HEK293 (cell line): ENCODE results near the gene SLC38A9.

Experiments
- CTCF ChIA-PET: fragments of 350-600 bp; formaldehyde crosslinking; extraction: SDS; loops from one replicate; lab custom pipeline; 2021; ENCODE audit warnings: antibody characterized with exemption; lab: Yijun Ruan, JAX
- POLR2A ChIA-PET: fragments of 300-600 bp; formaldehyde crosslinking; extraction: SDS; loops from one replicate; lab custom pipeline; 2020; ENCODE audit warnings: antibody characterized with exemption, inconsistent platforms; lab: Yijun Ruan, JAX
- H3K27ac ChIP-seq: fragments of 200-500 bp; sonication (Bioruptor generic); 2 replicates; pipeline ENCODE4 v1.5.1; 2014; ENCODE audit warnings: low read depth, low read length, control low read depth, inconsistent platforms; ENCODE audit errors: extremely low read depth
- H3K36me3 ChIP-seq, 2 experiments: fragments of 200-500 bp in 1 of 2; sonication (Bioruptor generic) in 1 of 2; 1 replicate in 1 of 2; 2 replicates in 1 of 2; pipeline ENCODE4 v1.5.1; 2014 to 2017; ENCODE audit warnings: inconsistent platforms in 2 of 2, low read length in 2 of 2; ENCODE audit not compliant: control insufficient read depth in 2 of 2, insufficient read depth in 1 of 2
- H3K4me1 ChIP-seq: fragments of 200-500 bp; sonication (Bioruptor generic); 2 replicates; pipeline ENCODE4 v1.5.1; 2014; ENCODE audit warnings: mild to moderate bottlenecking, low read length, inconsistent platforms; ENCODE audit not compliant: control insufficient read depth, insufficient read depth
- H3K4me3 ChIP-seq: 2 replicates; pipeline ENCODE4 v1.5.1; 2011; ENCODE audit warnings: low read depth, mild to moderate bottlenecking, control low read depth, low read length, moderate library complexity
- H3K9me3 ChIP-seq: fragments of 200-500 bp; sonication (Bioruptor generic); 2 replicates; pipeline ENCODE4 v1.5.1; 2014; ENCODE audit warnings: low read depth, low read length, inconsistent platforms; ENCODE audit not compliant: control insufficient read depth, insufficient read depth
- GLIS2 ChIP-seq: fragments of 450-650 bp; formaldehyde crosslinking; IDR thresholded peaks from 2 replicates; pipeline ENCODE4 v1.5.1; 2016; ENCODE audit warnings: missing biosample characterization, missing genetic modification characterization
- KLF16 ChIP-seq: fragments of 450-650 bp; formaldehyde crosslinking; IDR thresholded peaks from 2 replicates; pipeline ENCODE4 v1.5.1; 2017; ENCODE audit warnings: missing biosample characterization, missing genetic modification characterization
- MEIS1 ChIP-seq: sonication (generic); formaldehyde crosslinking; IDR thresholded peaks from 2 replicates; pipeline ENCODE4 v1.8.1; 2022; ENCODE audit warnings: missing genetic modification reagents, mild to moderate bottlenecking, borderline replicate concordance
- ZBTB48 ChIP-seq: fragments of 450-650 bp; formaldehyde crosslinking; IDR thresholded peaks from 2 replicates; pipeline ENCODE4 v1.5.1; 2016; ENCODE audit warnings: missing biosample characterization, missing genetic modification characterization
- ZBTB7A ChIP-seq: fragments of 450-650 bp; formaldehyde crosslinking; IDR thresholded peaks from 2 replicates; pipeline ENCODE4 v1.5.1; 2016; ENCODE audit warnings: low read depth, missing biosample characterization, missing genetic modification characterization
- ZNF16 ChIP-seq: fragments of 450-650 bp; formaldehyde crosslinking; IDR thresholded peaks from 2 replicates; pipeline ENCODE4 v1.5.1; 2016; ENCODE audit warnings: low read depth, missing biosample characterization, missing genetic modification characterization
- ZNF2 ChIP-seq: fragments of 450-650 bp; formaldehyde crosslinking; IDR thresholded peaks from 2 replicates; pipeline ENCODE4 v1.5.1; 2016; ENCODE audit warnings: missing biosample characterization, missing genetic modification characterization
- ZNF202 ChIP-seq: fragments of 450-650 bp; formaldehyde crosslinking; IDR thresholded peaks from 2 replicates; pipeline ENCODE4 v1.5.1; 2016; ENCODE audit warnings: missing biosample characterization, missing genetic modification characterization, borderline replicate concordance
- ZNF214 ChIP-seq: fragments of 450-650 bp; formaldehyde crosslinking; IDR thresholded peaks from 2 replicates; pipeline ENCODE4 v1.5.1; 2017; ENCODE audit warnings: missing biosample characterization, mild to moderate bottlenecking, missing genetic modification characterization, borderline replicate concordance
- ZNF223 ChIP-seq: fragments of 450-650 bp; formaldehyde crosslinking; IDR thresholded peaks from 2 replicates; pipeline ENCODE4 v1.5.1; 2016; ENCODE audit warnings: missing biosample characterization, missing genetic modification characterization
- ZNF24 ChIP-seq: fragments of 450-650 bp; formaldehyde crosslinking; IDR thresholded peaks from 2 replicates; pipeline ENCODE4 v1.5.1; 2016; ENCODE audit warnings: missing biosample characterization, missing genetic modification characterization
- ZNF341 ChIP-seq: fragments of 450-650 bp; formaldehyde crosslinking; IDR thresholded peaks from 2 replicates; pipeline ENCODE4; 2016; ENCODE audit warnings: low read depth, missing biosample characterization, missing genetic modification characterization
- ZNF394 ChIP-seq: fragments of 450-650 bp; formaldehyde crosslinking; IDR thresholded peaks from 2 replicates; pipeline ENCODE4 v1.5.1; 2016; ENCODE audit warnings: missing biosample characterization, missing genetic modification characterization, mild to moderate bottlenecking, moderate library complexity, borderline replicate concordance
- ZNF398 ChIP-seq: fragments of 450-650 bp; formaldehyde crosslinking; IDR thresholded peaks from 2 replicates; pipeline ENCODE4 v1.5.1; 2017; ENCODE audit warnings: missing biosample characterization, missing genetic modification characterization
- ZNF416 ChIP-seq: fragments of 450-650 bp; formaldehyde crosslinking; IDR thresholded peaks from 2 replicates; pipeline ENCODE4 v1.5.1; 2016; ENCODE audit warnings: missing biosample characterization, missing genetic modification characterization
- ZNF426 ChIP-seq: fragments of 450-650 bp; formaldehyde crosslinking; IDR thresholded peaks from 2 replicates; pipeline ENCODE4 v1.5.1; 2017; ENCODE audit warnings: missing biosample characterization, missing genetic modification characterization, mild to moderate bottlenecking, inconsistent platforms, moderate library complexity
- ZNF501 ChIP-seq: fragments of 450-650 bp; formaldehyde crosslinking; IDR thresholded peaks from 2 replicates; pipeline ENCODE4 v1.5.1; 2016; ENCODE audit warnings: missing biosample characterization, missing genetic modification characterization
- ZNF510 ChIP-seq: fragments of 450-650 bp; formaldehyde crosslinking; IDR thresholded peaks from 2 replicates; pipeline ENCODE4 v1.5.1; 2018; ENCODE audit warnings: mild to moderate bottlenecking, missing genetic modification characterization, missing biosample characterization; ENCODE audit not compliant: insufficient replicate concordance
- ZNF521 ChIP-seq: fragments of 450-650 bp; formaldehyde crosslinking; IDR thresholded peaks from 2 replicates; pipeline ENCODE4 v1.5.1; 2017; ENCODE audit warnings: missing biosample characterization, mild to moderate bottlenecking, missing genetic modification characterization
- ZNF560 ChIP-seq: fragments of 450-650 bp; formaldehyde crosslinking; IDR thresholded peaks from 2 replicates; pipeline ENCODE4 v1.5.1; 2017; ENCODE audit warnings: missing biosample characterization, missing genetic modification characterization, borderline replicate concordance
- ZNF677 ChIP-seq: fragments of 450-650 bp; IDR thresholded peaks from 2 replicates; pipeline ENCODE4 v1.5.0; 2018; ENCODE audit warnings: missing biosample characterization, mild to moderate bottlenecking, missing genetic modification characterization, moderate library complexity
- ZSCAN16 ChIP-seq: fragments of 450-650 bp; formaldehyde crosslinking; IDR thresholded peaks from 2 replicates; pipeline ENCODE4 v1.5.1; 2016; ENCODE audit warnings: missing biosample characterization, missing genetic modification characterization
- ZSCAN4 ChIP-seq: fragments of 450-650 bp; formaldehyde crosslinking; IDR thresholded peaks from 2 replicates; pipeline ENCODE4 v1.5.1; 2017; ENCODE audit warnings: missing biosample characterization, missing genetic modification characterization
- TF ChIP-seq, protein P1 (sequence below): fragments of 450-650 bp; formaldehyde crosslinking; IDR thresholded peaks from 2 replicates; pipeline ENCODE4 v1.5.1; 2016; ENCODE audit warnings: missing biosample characterization, missing genetic modification characterization
- TF ChIP-seq, protein P2 (sequence below): fragments of 450-650 bp; formaldehyde crosslinking; IDR thresholded peaks from 2 replicates; pipeline ENCODE4 v1.5.1; 2016; ENCODE audit warnings: missing biosample characterization, missing genetic modification characterization, borderline replicate concordance

Gene SLC38A9

GRCh38 chr5:55582256-55582655 lies 129.9 kb downstream of the SLC38A9 start:
- no peak overlapping the region for H3K4me3 ChIP-seq
- ChIA-PET POLR2A (no interaction called here), CTCF (no interaction called here)
- H3K27ac ChIP-seq, result no peak overlapping the region
- H3K4me1 ChIP-seq, result no peaks in the 10 kb centered on the region
- H3K36me3 ChIP-seq, result no peaks in the 10 kb centered on the region
- TF ChIP-seq ZSCAN16 (tag by site-specific recombination), result no peak
- no peak for TF ChIP-seq ZNF510 (tag by site-specific recombination)
- no peak for TF ChIP-seq ZNF16 (tag by site-specific recombination)
- no peak for TF ChIP-seq ZNF416 (tag by site-specific recombination)
- TF ChIP-seq ZNF677 (tag by site-specific recombination), result no peak
- no peak for TF ChIP-seq KLF16 (tag by site-specific recombination)
- TF ChIP-seq ZNF398 (tag by site-specific recombination), result no peak
- TF ChIP-seq GLIS2 (tag by site-specific recombination), result no peak
- no peak for TF ChIP-seq ZNF394 (tag by site-specific recombination)
- no peak for TF ChIP-seq ZSCAN4 (tag by site-specific recombination)
- TF ChIP-seq ZBTB48 (tag by site-specific recombination), result no peak
- TF ChIP-seq ZNF214 (tag by site-specific recombination), result no peak
- no peaks in the 10 kb centered on the region for H3K9me3 ChIP-seq

- no peak overlapping the region for H3K27ac ChIP-seq
- no peaks in the 10 kb centered on the region for H3K4me1 ChIP-seq
- H3K4me3 ChIP-seq, result no peak overlapping the region
- H3K36me3 ChIP-seq, result no peaks in the 10 kb centered on the region
- TF ChIP-seq ZNF2 (no peak), ZNF24 (no peak), ZBTB7A (no peak), ZNF426 (tag by site-specific recombination) (no peak), ZNF223 (tag by site-specific recombination) (no peak)
- TF ChIP-seq, protein P1, sequence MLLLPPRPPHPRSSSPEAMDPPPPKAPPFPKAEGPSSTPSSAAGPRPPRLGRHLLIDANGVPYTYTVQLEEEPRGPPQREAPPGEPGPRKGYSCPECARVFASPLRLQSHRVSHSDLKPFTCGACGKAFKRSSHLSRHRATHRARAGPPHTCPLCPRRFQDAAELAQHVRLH (tag by site-specific recombination), result no peak
- ChIA-PET POLR2A (no interaction called here), CTCF (no interaction called here)
- no peaks in the 10 kb centered on the region for H3K9me3 ChIP-seq
These were observed 132.1 kb downstream of the SLC38A9 start for GRCh38 chr5:55580042-55580441.

GRCh38 chr5:55578771-55579170 lies 133.4 kb downstream of the SLC38A9 start:
- CTCF ChIA-PET, result interaction anchor here (0.6 to 1.6 kb wide), 3 partner anchors 12 to 113 kb away, joined by 3 to 4 read pairs (median 4); no protein-coding TSS in a partner anchor
- Histone ChIP-seq H3K27ac (no peak overlapping the region), H3K36me3 (no peaks in the 10 kb centered on the region), H3K4me3 (no peak overlapping the region), H3K9me3 (no peaks in the 10 kb centered on the region), H3K4me1 (no peaks in the 10 kb centered on the region)
- POLR2A ChIA-PET, result interaction anchor here (1.0 kb wide), 1 partner anchor 9 kb away, joined by 4 read pairs; no protein-coding TSS in a partner anchor
- no peak for TF ChIP-seq ZNF501 (tag by site-specific recombination)
- TF ChIP-seq, protein P2, sequence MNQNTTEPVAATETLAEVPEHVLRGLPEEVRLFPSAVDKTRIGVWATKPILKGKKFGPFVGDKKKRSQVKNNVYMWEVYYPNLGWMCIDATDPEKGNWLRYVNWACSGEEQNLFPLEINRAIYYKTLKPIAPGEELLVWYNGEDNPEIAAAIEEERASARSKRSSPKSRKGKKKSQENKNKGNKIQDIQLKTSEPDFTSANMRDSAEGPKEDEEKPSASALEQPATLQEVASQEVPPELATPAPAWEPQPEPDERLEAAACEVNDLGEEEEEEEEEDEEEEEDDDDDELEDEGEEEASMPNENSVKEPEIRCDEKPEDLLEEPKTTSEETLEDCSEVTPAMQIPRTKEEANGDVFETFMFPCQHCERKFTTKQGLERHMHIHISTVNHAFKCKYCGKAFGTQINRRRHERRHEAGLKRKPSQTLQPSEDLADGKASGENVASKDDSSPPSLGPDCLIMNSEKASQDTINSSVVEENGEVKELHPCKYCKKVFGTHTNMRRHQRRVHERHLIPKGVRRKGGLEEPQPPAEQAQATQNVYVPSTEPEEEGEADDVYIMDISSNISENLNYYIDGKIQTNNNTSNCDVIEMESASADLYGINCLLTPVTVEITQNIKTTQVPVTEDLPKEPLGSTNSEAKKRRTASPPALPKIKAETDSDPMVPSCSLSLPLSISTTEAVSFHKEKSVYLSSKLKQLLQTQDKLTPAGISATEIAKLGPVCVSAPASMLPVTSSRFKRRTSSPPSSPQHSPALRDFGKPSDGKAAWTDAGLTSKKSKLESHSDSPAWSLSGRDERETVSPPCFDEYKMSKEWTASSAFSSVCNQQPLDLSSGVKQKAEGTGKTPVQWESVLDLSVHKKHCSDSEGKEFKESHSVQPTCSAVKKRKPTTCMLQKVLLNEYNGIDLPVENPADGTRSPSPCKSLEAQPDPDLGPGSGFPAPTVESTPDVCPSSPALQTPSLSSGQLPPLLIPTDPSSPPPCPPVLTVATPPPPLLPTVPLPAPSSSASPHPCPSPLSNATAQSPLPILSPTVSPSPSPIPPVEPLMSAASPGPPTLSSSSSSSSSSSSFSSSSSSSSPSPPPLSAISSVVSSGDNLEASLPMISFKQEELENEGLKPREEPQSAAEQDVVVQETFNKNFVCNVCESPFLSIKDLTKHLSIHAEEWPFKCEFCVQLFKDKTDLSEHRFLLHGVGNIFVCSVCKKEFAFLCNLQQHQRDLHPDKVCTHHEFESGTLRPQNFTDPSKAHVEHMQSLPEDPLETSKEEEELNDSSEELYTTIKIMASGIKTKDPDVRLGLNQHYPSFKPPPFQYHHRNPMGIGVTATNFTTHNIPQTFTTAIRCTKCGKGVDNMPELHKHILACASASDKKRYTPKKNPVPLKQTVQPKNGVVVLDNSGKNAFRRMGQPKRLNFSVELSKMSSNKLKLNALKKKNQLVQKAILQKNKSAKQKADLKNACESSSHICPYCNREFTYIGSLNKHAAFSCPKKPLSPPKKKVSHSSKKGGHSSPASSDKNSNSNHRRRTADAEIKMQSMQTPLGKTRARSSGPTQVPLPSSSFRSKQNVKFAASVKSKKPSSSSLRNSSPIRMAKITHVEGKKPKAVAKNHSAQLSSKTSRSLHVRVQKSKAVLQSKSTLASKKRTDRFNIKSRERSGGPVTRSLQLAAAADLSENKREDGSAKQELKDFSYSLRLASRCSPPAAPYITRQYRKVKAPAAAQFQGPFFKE (tag by site-specific recombination), result no peak
- TF ChIP-seq ZNF521 (tag by site-specific recombination), result no peak
- no peak for TF ChIP-seq ZNF341 (tag by site-specific recombination)
- no peak for TF ChIP-seq ZNF202 (tag by site-specific recombination)
- TF ChIP-seq MEIS1 (CRISPR knock-in tag), result no peak
- no peak for TF ChIP-seq ZNF560 (tag by site-specific recombination)
